OCI-LY7 (cell line): ENCODE results near the gene BICRAL. TPM values are rescaled to one million over a fixed set of nuclear protein-coding genes. Genes with fewer than 3 reads are reported as not detected.

Experiments
- BruUV-seq: library from RNA; stranded (reverse); fragments of 400-500 nt; replicated peaks from 2 replicates; lab custom pipeline; 2021; lab: Mats Ljungman, UMichigan
- CTCF ChIA-PET: fragments of 300-600 bp; sonication (Branson Sonifier 250); formaldehyde crosslinking; loops from one replicate; lab custom pipeline; 2022; ENCODE audit warnings: antibody characterized with exemption; ENCODE audit not compliant: unreplicated experiment; lab: Charles Lee
- POLR2A ChIA-PET: fragments of 300-600 bp; sonication (Branson Sonifier 250); formaldehyde crosslinking; loops from one replicate; lab custom pipeline; 2022; ENCODE audit warnings: antibody characterized with exemption; lab: Charles Lee
- DNase-seq: peaks from one replicate; pipeline ENCODE4 v3.0.0-alpha.2; 2015; ENCODE audit warnings: low spot score
- H2AFZ ChIP-seq: fragments of 200-600 bp; sonication (generic), shearing (Covaris generic); 2 replicates; pipeline ENCODE4 v1.6.1; 2014; ENCODE audit warnings: mild to moderate bottlenecking, antibody characterized with exemption, low read length, moderate library complexity
- H3K27ac ChIP-seq: fragments of 200-600 bp; sonication (generic); 2 replicates; pipeline ENCODE4 v1.5.1; 2014; ENCODE audit warnings: mixed run types, low read depth, mild to moderate bottlenecking, moderate library complexity, low read length, inconsistent platforms; ENCODE audit not compliant: poor library complexity, severe bottlenecking
- H3K36me3 ChIP-seq: fragments of 200-600 bp; sonication (generic); 2 replicates; pipeline ENCODE4 v1.6.1; 2014; ENCODE audit warnings: mild to moderate bottlenecking, antibody characterized with exemption, low read length, moderate library complexity, mixed read lengths; ENCODE audit not compliant: insufficient read depth
- H3K4me1 ChIP-seq: fragments of 200-600 bp; sonication (generic); 2 replicates; pipeline ENCODE4 v1.5.1; 2014; ENCODE audit warnings: mild to moderate bottlenecking, low read length; ENCODE audit not compliant: insufficient read depth, poor library complexity, severe bottlenecking
- H3K4me2 ChIP-seq: fragments of 200-600 bp; sonication (generic); 2 replicates; pipeline ENCODE4 v1.6.1; 2014; ENCODE audit warnings: mild to moderate bottlenecking, low read length
- H3K4me3 ChIP-seq: fragments of 200-600 bp; sonication (generic); 2 replicates; pipeline ENCODE4 v1.5.1; 2014; ENCODE audit warnings: mild to moderate bottlenecking, low read depth, low read length; ENCODE audit not compliant: poor library complexity, severe bottlenecking
- H3K79me2 ChIP-seq: fragments of 200-600 bp; sonication (generic); 2 replicates; pipeline ENCODE4 v1.6.1; 2016; ENCODE audit warnings: low read depth, mild to moderate bottlenecking, low read length, moderate library complexity, mixed read lengths; ENCODE audit not compliant: insufficient read depth
- H3K9me2 ChIP-seq: fragments of 200-600 bp; sonication (generic); 2 replicates; pipeline ENCODE4 v1.6.1; 2016; ENCODE audit warnings: mild to moderate bottlenecking, low read length, mixed read lengths; ENCODE audit not compliant: insufficient read depth
- H3K9me3 ChIP-seq: fragments of 200-600 bp; sonication (generic); 2 replicates; pipeline ENCODE4 v1.6.1; 2014; ENCODE audit warnings: mild to moderate bottlenecking, mixed run types, low read length, mixed read lengths
- H4K20me1 ChIP-seq: fragments of 200-600 bp; sonication (generic); 2 replicates; pipeline ENCODE4 v1.6.1; 2014; ENCODE audit warnings: mild to moderate bottlenecking, antibody characterized with exemption, low read length, moderate library complexity, mixed read lengths; ENCODE audit not compliant: insufficient read depth
- CTCF ChIP-seq: fragments of 200-600 bp; sonication (generic); conservative IDR thresholded peaks from 2 replicates; pipeline ENCODE4 v1.5.1; 2014; ENCODE audit warnings: mild to moderate bottlenecking, antibody characterized with exemption, low read length, moderate library complexity, mixed read lengths
- EZH2phosphoT487 ChIP-seq: fragments of 200-600 bp; sonication (generic); IDR thresholded peaks from 2 replicates; pipeline ENCODE4 v1.6.1; 2018; ENCODE audit warnings: low read depth, borderline replicate concordance, mild to moderate bottlenecking, mixed run types, antibody characterized with exemption, low read length, moderate library complexity, mixed read lengths
- intact Hi-C: fragments of 100-400 bp; cut with micrococcal nuclease; formaldehyde crosslinking; loops from one replicate; pipeline ENCODE4 v1.10.0; 2022; ENCODE audit not compliant: unreplicated experiment
- total RNA-seq, 2 experiments: library from RNA; depleted of rRNA in 1 of 2; stranded (reverse); fragments of >200 nt in 1 of 2; shearing (Covaris generic) in 1 of 2; gene quantifications; 2 replicates each; pipeline ENCODE4 v1.2.3, GENCODE V29; 2014 to 2022

BICRAL gene
- total RNA-seq, 2 experiments from 2014 or later, result 10.3 to 25.7 TPM

GRCh38 chr6:42745640-42746462 lies 36.0 kb upstream of the BICRAL start, which contains the start of gene TBCC:
Gene TBCC (minus strand): TSS chr6:42746103. CDS start chr6:42746073, 30 bp downstream.
- H3K4me3 ChIP-seq, result peak within 1 kb of the TSS; percentile 82
- peaks cover 57% of the 10 kb centered on the region for H3K79me2 ChIP-seq
- intact Hi-C loops, result loop anchor here (1.0 to 10.0 kb wide), 7 partner anchors 25 to 1021 kb away; partner anchors contain the start of genes RPL7L1 and SRF
- H2AFZ ChIP-seq, result no peak within 1 kb of the TSS
- H3K9me3 ChIP-seq, result no peaks in the 10 kb centered on the region
- H3K9me2 ChIP-seq, result no peaks in the 10 kb centered on the region
- peak; percentile 99 for DNase-seq
- peaks cover 9% of the 10 kb centered on the region; the same call in 1 of the 2 replicates for H4K20me1 ChIP-seq
- TF ChIP-seq CTCF, result no peak
- no peak for TF ChIP-seq EZH2phosphoT487
- BruUV-seq, result no TSS peak
- ChIA-PET POLR2A (interaction anchor here (0.5 to 14.2 kb wide), 14 partner anchors 15 to 1560 kb away, joined by 3 to 494 read pairs (median 6); partner anchors contain the start of genes BICRAL, CNPY3 and PPP2R5D), CTCF (interaction anchor here (0.6 to 1.5 kb wide), 4 partner anchors 23 to 698 kb away, joined by 4 to 7 read pairs (median 5); partner anchors contain the start of gene KLHDC3)
- H3K36me3 ChIP-seq, result peaks cover 24% of the 10 kb centered on the region
- H3K4me2 ChIP-seq, result peak within 1 kb of the TSS; percentile 100
- H3K4me1 ChIP-seq, result peaks cover 49% of the 10 kb centered on the region
- H3K27ac ChIP-seq, result peak within 1 kb of the TSS; percentile 95

- peaks cover 49% of the 10 kb centered on the region for H3K79me2 ChIP-seq
- POLR2A ChIA-PET, result interaction anchor here (0.5 to 14.2 kb wide), 14 partner anchors 13 to 1561 kb away, joined by 3 to 494 read pairs (median 6); partner anchors contain the start of gene BICRAL
- CTCF ChIA-PET, result interaction anchor here (0.6 to 1.5 kb wide), 4 partner anchors 22 to 699 kb away, joined by 4 to 7 read pairs (median 5); partner anchors contain the start of gene KLHDC3
Observed at GRCh38 chr6:42746463-42747391, 35.1 kb upstream of the BICRAL start.

More at GRCh38 chr6:42746463-42747391, 35.1 kb upstream of the BICRAL start:
- Histone ChIP-seq H3K9me2 (no peaks in the 10 kb centered on the region), H3K36me3 (peaks cover 24% of the 10 kb centered on the region), H4K20me1 (peaks cover 9% of the 10 kb centered on the region; the same call in 1 of the 2 replicates), H2AFZ (peak overlapping the region; percentile 35; the same call in 1 of the 2 replicates), H3K4me3 (peak overlapping the region; percentile 80), H3K27ac (peak overlapping the region; percentile 93), H3K9me3 (no peaks in the 10 kb centered on the region), H3K4me2 (peak overlapping the region; percentile 100), H3K4me1 (peaks cover 40% of the 10 kb centered on the region)
- DNase-seq, result peak; percentile 91
- TF ChIP-seq EZH2phosphoT487 (no peak), CTCF (no peak)
- no TSS peak for BruUV-seq
- intact Hi-C loops, result loop anchor here (1.0 to 10.0 kb wide), 7 partner anchors 25 to 1022 kb away; partner anchors contain the start of genes RPL7L1 and SRF
